PC-3 (cell line): ENCODE measurements around the gene SELENOK. TPM values are rescaled to one million over a fixed set of nuclear protein-coding genes. Genes with fewer than 3 reads are reported as not detected.
A peak's percentile ranks its signal among the peaks of the same experiment; 100 is the strongest.

Experiments used
- ATAC-seq: fragments of 200-7000 bp; cut with Tn5 transposase; 2 replicates; pipeline ENCODE4 v1.9.1; 2020; ENCODE audit warnings: mild to moderate bottlenecking, moderate library complexity
- BruUV-seq: library from RNA; stranded (reverse); fragments of 400-500 nt; replicated peaks from 2 replicates; lab custom pipeline; 2021; lab: Mats Ljungman, UMichigan
- CTCF ChIA-PET: fragments of 300-600 bp; sonication (Branson Sonifier 250); formaldehyde crosslinking; loops from one replicate; lab custom pipeline; 2022; ENCODE audit warnings: antibody characterized with exemption; lab: Charles Lee
- POLR2A ChIA-PET: fragments of 300-600 bp; sonication (Branson Sonifier 250); formaldehyde crosslinking; loops from one replicate; lab custom pipeline; 2022; ENCODE audit warnings: antibody characterized with exemption; ENCODE audit not compliant: unreplicated experiment; lab: Charles Lee
- DNase-seq: peaks from one replicate; pipeline ENCODE4 v3.0.0-alpha.2; 2015
- H2AFZ ChIP-seq: fragments of 300-600 bp; sonication (generic); 2 replicates; pipeline ENCODE4 v1.6.0; 2016; ENCODE audit warnings: antibody characterized with exemption, low read length
- H3F3A ChIP-seq: fragments of 300-600 bp; sonication (generic); one replicate; pipeline ENCODE4 v1.6.0; 2017; ENCODE audit warnings: antibody characterized with exemption, low read length, control low read depth, mild to moderate bottlenecking; ENCODE audit not compliant: unreplicated experiment
- H3K27ac ChIP-seq: fragments of 300-600 bp; sonication (generic); 2 replicates; pipeline ENCODE4 v1.5.1; 2016; ENCODE audit warnings: mild to moderate bottlenecking, low read length
- H3K27me3 ChIP-seq: fragments of 300-600 bp; sonication (generic); 2 replicates; pipeline ENCODE4 v1.6.1; 2016; ENCODE audit warnings: low read length, mixed read lengths
- H3K36me3 ChIP-seq: fragments of 300-600 bp; sonication (generic); 2 replicates; pipeline ENCODE4 v1.6.1; 2016; ENCODE audit warnings: low read depth, mixed run types, low read length, mixed read lengths
- H3K4me1 ChIP-seq: fragments of 300-600 bp; sonication (generic); 2 replicates; pipeline ENCODE4 v1.5.1; 2016; ENCODE audit warnings: low read length; ENCODE audit not compliant: insufficient read depth
- H3K4me2 ChIP-seq: fragments of 300-600 bp; sonication (generic); 2 replicates; pipeline ENCODE4 v1.6.0; 2016; ENCODE audit warnings: low read length
- H3K4me3 ChIP-seq: fragments of 300-600 bp; sonication (generic); 2 replicates; pipeline ENCODE4 v1.5.1; 2016; ENCODE audit warnings: mild to moderate bottlenecking, low read length, mixed read lengths
- H3K79me2 ChIP-seq: fragments of 300-600 bp; sonication (generic); 2 replicates; pipeline ENCODE4 v1.6.1; 2017; ENCODE audit warnings: low read length, mixed read lengths
- H3K9ac ChIP-seq: fragments of 300-600 bp; sonication (generic); 2 replicates; pipeline ENCODE4 v1.6.0; 2016; ENCODE audit warnings: mild to moderate bottlenecking, low read length
- H3K9me2 ChIP-seq: fragments of 300-600 bp; sonication (generic); replicated peaks from 2 replicates; pipeline ENCODE4 v1.6.1; 2016; ENCODE audit warnings: mixed run types, low read length, mixed read lengths
- H3K9me3 ChIP-seq: fragments of 300-600 bp; sonication (generic); 2 replicates; pipeline ENCODE4 v1.6.1; 2016; ENCODE audit warnings: low read length, mixed read lengths
- H4K20me1 ChIP-seq: fragments of 300-600 bp; sonication (generic); 2 replicates; pipeline ENCODE4 v1.6.1; 2016; ENCODE audit warnings: low read length, mixed read lengths
- CTCF ChIP-seq: fragments of 300-600 bp; sonication (generic); conservative IDR thresholded peaks from 2 replicates; pipeline ENCODE4 v1.5.1; 2017; ENCODE audit warnings: antibody characterized with exemption, low read depth, mild to moderate bottlenecking, low read length
- EZH2 ChIP-seq: fragments of 300-600 bp; sonication (generic); IDR thresholded peaks from one replicate; pipeline ENCODE4 v1.6.1; 2017; ENCODE audit warnings: antibody characterized with exemption, mild to moderate bottlenecking, low read length; ENCODE audit not compliant: unreplicated experiment
- EZH2phosphoT487 ChIP-seq: fragments of 300-600 bp; sonication (generic); IDR thresholded peaks from 2 replicates; pipeline ENCODE4 v1.6.1; 2018; ENCODE audit warnings: mild to moderate bottlenecking, antibody characterized with exemption, low read length, borderline replicate concordance
- intact Hi-C: fragments of 100-400 bp; cut with micrococcal nuclease; formaldehyde crosslinking; loops from 2 replicates; pipeline ENCODE4 v1.9.0; 2023
- total RNA-seq: library from RNA; depleted of rRNA; stranded (reverse); fragments of >200 nt; gene quantifications from 2 replicates; pipeline ENCODE4 v1.2.3, GENCODE V29; 2014

The SELENOK gene
- total RNA-seq, 1 experiment from 2014 or later = 72.9 TPM

- CTCF ChIA-PET = no interaction called here
- no peaks in the 10 kb centered on the region for H4K20me1 ChIP-seq
- H3K9me2 ChIP-seq = no peaks in the 10 kb centered on the region
- H3K79me2 ChIP-seq = no peaks in the 10 kb centered on the region
- no peak overlapping the region for H3K4me3 ChIP-seq
- ATAC-seq = no peak
- no peak overlapping the region for H3K4me2 ChIP-seq
- no peak overlapping the region for H3K9ac ChIP-seq
- H3K9me3 ChIP-seq = no peaks in the 10 kb centered on the region
- no peak for DNase-seq
- H3F3A ChIP-seq = no peaks in the 10 kb centered on the region
- POLR2A ChIA-PET = interaction anchor here (0.7 kb wide), 1 partner anchor 87 kb away, joined by 4 read pairs; no protein-coding TSS in a partner anchor
- peaks cover 9% of the 10 kb centered on the region; the same call in 1 of the 2 replicates for H3K4me1 ChIP-seq
- H3K36me3 ChIP-seq = no peaks in the 10 kb centered on the region
- H3K27me3 ChIP-seq = no peaks in the 10 kb centered on the region
- H3K27ac ChIP-seq = no peak overlapping the region
- no peak overlapping the region for H2AFZ ChIP-seq
- intact Hi-C loops = no loop called here
- TF ChIP-seq EZH2 (no peak), EZH2phosphoT487 (no peak), CTCF (no peak)
- no TSS peak for BruUV-seq
These were observed 49.0 kb upstream of the SELENOK start for GRCh38 chr3:53940623-53941022.

GRCh38 chr3:53939813-53940212 lies 48.2 kb upstream of the SELENOK start:
- Histone ChIP-seq H3K9ac (no peak overlapping the region), H3K9me2 (no peaks in the 10 kb centered on the region), H3K4me1 (peaks cover 9% of the 10 kb centered on the region; the same call in 1 of the 2 replicates), H3K27ac (no peak overlapping the region), H3K27me3 (no peaks in the 10 kb centered on the region), H3K4me3 (no peak overlapping the region), H3K9me3 (no peaks in the 10 kb centered on the region), H4K20me1 (no peaks in the 10 kb centered on the region), H3K36me3 (no peaks in the 10 kb centered on the region), H3K79me2 (no peaks in the 10 kb centered on the region), H3K4me2 (no peak overlapping the region), H2AFZ (no peak overlapping the region), H3F3A (no peaks in the 10 kb centered on the region)
- intact Hi-C loops = no loop called here
- ChIA-PET CTCF (interaction anchor here (1.1 kb wide), 1 partner anchor 891 kb away, joined by 3 read pairs; no protein-coding TSS in a partner anchor), POLR2A (no interaction called here)
- ATAC-seq (no peak), DNase-seq (no peak)
- no peak for TF ChIP-seq EZH2phosphoT487
- 0 out of 2 replicates have a peak, but pooled peaks have one; percentile 10 for TF ChIP-seq CTCF
- no peak for TF ChIP-seq EZH2
- BruUV-seq = no TSS peak

GRCh38 chr3:53939086-53939582 lies 47.5 kb upstream of the SELENOK start:
- peaks cover 9% of the 10 kb centered on the region; the same call in 1 of the 2 replicates for H3K4me1 ChIP-seq
- no peak for DNase-seq
- no peak overlapping the region for H3K27ac ChIP-seq
- intact Hi-C loops = no loop called here
- no peaks in the 10 kb centered on the region for H3K9me2 ChIP-seq
- H3K9me3 ChIP-seq = no peaks in the 10 kb centered on the region
- TF ChIP-seq EZH2phosphoT487 = no peak
- no peak for TF ChIP-seq CTCF
- no peak for TF ChIP-seq EZH2
- H3F3A ChIP-seq = no peaks in the 10 kb centered on the region
- H3K79me2 ChIP-seq = no peaks in the 10 kb centered on the region
- no peaks in the 10 kb centered on the region for H3K36me3 ChIP-seq
- ATAC-seq = no peak
- H3K9ac ChIP-seq = no peak overlapping the region
- CTCF ChIA-PET = interaction anchor here (0.7 to 1.1 kb wide), 5 partner anchors 336 to 940 kb away, joined by 3 read pairs; no protein-coding TSS in a partner anchor
- no peak overlapping the region for H2AFZ ChIP-seq
- BruUV-seq = no TSS peak
- H4K20me1 ChIP-seq = no peaks in the 10 kb centered on the region
- no peak overlapping the region for H3K4me2 ChIP-seq
- POLR2A ChIA-PET = no interaction called here
- no peak overlapping the region for H3K4me3 ChIP-seq
- H3K27me3 ChIP-seq = no peaks in the 10 kb centered on the region
